HAP-1 (cell line): ENCODE data around the gene CACNA2D2.

Experiments
- DNase-seq, 2 experiments: peaks; one replicate each; pipeline ENCODE4 v3.0.0-alpha.2; 2016 to 2020; ENCODE audit warnings: low spot score in 2 of 2
- H3K27me3 ChIP-seq: fragments of 250-450 bp; sonication (Bioruptor Pico); 2 replicates; pipeline ENCODE4 v1.5.1; 2020; ENCODE audit warnings: low read depth, mild to moderate bottlenecking, moderate library complexity
- H3K36me3 ChIP-seq: fragments of 250-450 bp; sonication (Bioruptor Pico); replicated peaks from 2 replicates; pipeline ENCODE4 v1.5.1; 2020; ENCODE audit warnings: mild to moderate bottlenecking
- H3K4me1 ChIP-seq: fragments of 250-450 bp; sonication (Bioruptor Pico); 2 replicates; pipeline ENCODE4 v1.5.1; 2020; ENCODE audit warnings: mild to moderate bottlenecking
- H3K4me3 ChIP-seq: fragments of 250-450 bp; sonication (Bioruptor Pico); 2 replicates; pipeline ENCODE4 v1.5.1; 2020; ENCODE audit warnings: mild to moderate bottlenecking, moderate library complexity
- H3K9me3 ChIP-seq: fragments of 250-450 bp; sonication (Bioruptor Pico); 2 replicates; pipeline ENCODE4 v1.5.1; 2020; ENCODE audit warnings: mild to moderate bottlenecking, moderate library complexity
- in situ Hi-C: fragments of 300-500 bp; cut with MboI; formaldehyde crosslinking; loops from 3 replicates; pipeline ENCODE4 v1.14.3; 2020; ENCODE audit warnings: low sequenced_read_pairs, inconsistent platforms, mixed read lengths

Gene CACNA2D2

GRCh38 chr3:50495609-50496423, 7.6 kb downstream of the CACNA2D2 start:
- Histone ChIP-seq H3K4me1 (peaks cover 17% of the 10 kb centered on the region), H3K36me3 (no peaks in the 10 kb centered on the region), H3K9me3 (no peaks in the 10 kb centered on the region), H3K27me3 (no peaks in the 10 kb centered on the region), H3K4me3 (no peak overlapping the region)
- in situ Hi-C loops: no loop called here
- DNase-seq: peak; percentile 15 to 40

DNA sequence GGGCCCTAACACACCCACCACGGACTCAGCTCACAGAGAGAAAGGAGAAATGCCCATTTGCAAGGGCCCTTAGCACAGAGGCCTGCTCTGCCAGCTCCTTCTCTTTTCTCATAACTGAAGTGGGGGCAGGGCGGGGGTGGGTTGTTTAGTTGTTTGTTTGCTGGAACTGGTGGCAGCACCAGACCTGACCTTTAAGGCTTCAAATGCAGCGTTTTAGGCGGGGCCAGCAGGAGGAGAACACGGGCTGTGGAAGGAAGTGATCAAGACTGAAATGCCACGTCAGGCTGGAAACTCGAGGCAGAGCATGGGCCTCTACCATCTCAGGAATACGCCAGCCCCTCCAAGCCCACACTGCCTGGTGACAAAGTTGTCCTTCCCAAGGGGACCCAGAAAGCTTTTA, 9.3 kb downstream of the CACNA2D2 start:
- Histone ChIP-seq H3K4me1 (peaks cover 17% of the 10 kb centered on the region), H3K36me3 (no peaks in the 10 kb centered on the region), H3K4me3 (no peak overlapping the region), H3K9me3 (no peaks in the 10 kb centered on the region), H3K27me3 (no peaks in the 10 kb centered on the region)
- in situ Hi-C loops: no loop called here
- no peak for DNase-seq

DNA sequence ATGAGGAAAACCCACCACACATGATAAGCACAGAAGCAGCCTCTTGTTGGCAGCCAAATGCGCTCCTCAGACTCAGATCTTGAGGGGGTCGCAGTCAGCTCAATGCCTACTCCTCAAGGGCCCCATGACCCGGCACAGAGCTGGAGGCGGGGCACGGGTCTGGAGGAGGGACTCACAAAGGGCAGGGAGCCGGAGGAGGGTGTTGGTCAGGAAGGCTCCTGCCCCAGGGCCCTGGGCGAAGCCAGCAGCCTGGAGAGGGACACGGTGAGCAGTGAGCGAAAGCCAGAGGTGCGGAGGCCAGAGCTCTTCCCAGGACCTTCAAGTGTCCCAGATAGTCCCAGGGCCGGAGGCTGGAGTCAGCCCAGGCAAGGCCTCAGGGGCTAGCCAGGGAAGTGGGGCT, 9.8 kb downstream of the CACNA2D2 start:
- in situ Hi-C loops: no loop called here
- no peak overlapping the region for H3K4me3 ChIP-seq
- H3K9me3 ChIP-seq: no peaks in the 10 kb centered on the region
- DNase-seq: no peak
- H3K36me3 ChIP-seq: no peaks in the 10 kb centered on the region
- no peaks in the 10 kb centered on the region for H3K27me3 ChIP-seq
- peaks cover 17% of the 10 kb centered on the region for H3K4me1 ChIP-seq

DNA sequence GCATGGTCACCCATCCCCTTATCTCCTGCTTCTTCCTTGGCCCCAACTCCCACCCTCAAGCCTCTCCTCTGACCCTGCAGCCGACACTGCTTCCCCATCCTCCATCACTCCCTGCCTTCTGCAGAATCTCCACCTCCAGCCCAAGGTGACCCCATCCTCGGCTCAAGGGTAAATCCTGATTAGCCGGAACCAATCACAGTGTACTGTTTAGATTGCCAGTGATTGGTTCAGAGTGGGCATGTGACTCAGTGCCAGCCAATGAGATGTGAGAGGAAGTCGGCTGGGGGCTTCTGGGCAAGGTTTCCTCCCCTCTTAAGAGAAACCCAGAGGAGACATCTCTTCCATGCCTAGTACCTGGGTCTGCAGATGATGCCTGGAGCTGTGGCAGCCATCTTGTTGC, 10.3 kb downstream of the CACNA2D2 start:
- Histone ChIP-seq H3K27me3 (no peaks in the 10 kb centered on the region), H3K36me3 (no peaks in the 10 kb centered on the region), H3K9me3 (no peaks in the 10 kb centered on the region), H3K4me3 (no peak overlapping the region), H3K4me1 (peaks cover 17% of the 10 kb centered on the region)
- DNase-seq: no peak
- in situ Hi-C loops: no loop called here

DNA sequence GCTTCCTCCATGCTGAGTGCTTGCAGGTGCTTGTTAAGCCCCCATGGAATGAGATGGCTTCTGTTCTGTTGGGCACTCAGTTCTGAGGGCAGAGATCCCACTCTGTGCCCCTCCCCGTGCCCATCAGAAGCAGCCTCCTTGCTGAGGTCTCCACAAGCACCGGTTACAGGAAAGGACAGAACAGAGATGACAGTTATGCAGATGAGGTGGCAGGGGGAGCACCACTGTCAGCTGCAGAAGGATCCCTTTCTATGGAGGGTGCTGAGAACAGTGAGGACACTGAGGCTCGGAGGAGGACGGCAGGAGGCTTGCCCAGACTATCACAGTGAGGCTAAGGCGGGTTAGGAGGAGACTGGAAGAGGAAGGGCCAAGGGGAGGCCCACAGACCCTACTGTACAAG, 12.4 kb downstream of the CACNA2D2 start:
- no peak overlapping the region for H3K4me3 ChIP-seq
- in situ Hi-C loops: no loop called here
- no peak for DNase-seq
- no peaks in the 10 kb centered on the region for H3K27me3 ChIP-seq
- H3K36me3 ChIP-seq: no peaks in the 10 kb centered on the region
- peaks cover 9% of the 10 kb centered on the region for H3K4me1 ChIP-seq
- H3K9me3 ChIP-seq: no peaks in the 10 kb centered on the region

GRCh38 chr3:50490424-50490823, 13.0 kb downstream of the CACNA2D2 start:
- H3K9me3 ChIP-seq: no peaks in the 10 kb centered on the region
- H3K4me3 ChIP-seq: no peak overlapping the region
- DNase-seq: no peak
- H3K36me3 ChIP-seq: no peaks in the 10 kb centered on the region
- in situ Hi-C loops: no loop called here
- no peaks in the 10 kb centered on the region for H3K27me3 ChIP-seq
- peaks cover 3% of the 10 kb centered on the region for H3K4me1 ChIP-seq

DNA sequence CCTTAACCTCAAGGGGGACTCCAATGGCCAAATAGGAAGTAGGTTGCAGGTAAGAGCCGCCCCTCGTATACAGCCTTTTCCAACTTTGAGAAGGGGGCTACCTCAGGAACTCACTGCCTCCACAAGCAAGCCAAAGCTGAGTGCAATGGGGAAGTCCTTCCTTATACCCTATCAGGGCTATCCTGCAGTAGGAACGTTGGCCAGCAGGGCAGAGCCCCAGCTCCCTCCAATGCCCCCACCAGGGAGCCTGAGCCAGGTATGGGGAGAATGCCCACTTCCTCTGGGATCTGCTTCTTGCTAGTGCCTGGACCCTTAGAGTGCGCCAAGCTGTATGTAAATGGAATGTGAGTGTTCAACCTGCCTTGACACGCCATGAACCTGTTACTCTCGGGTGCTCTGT, 16.3 kb downstream of the CACNA2D2 start:
- H3K36me3 ChIP-seq: no peaks in the 10 kb centered on the region
- no peak overlapping the region for H3K4me3 ChIP-seq
- H3K4me1 ChIP-seq: no peaks in the 10 kb centered on the region
- no peaks in the 10 kb centered on the region for H3K27me3 ChIP-seq
- in situ Hi-C loops: no loop called here
- no peak for DNase-seq
- no peaks in the 10 kb centered on the region for H3K9me3 ChIP-seq

GRCh38 chr3:50486219-50486888, 17.1 kb downstream of the CACNA2D2 start:
- no peak overlapping the region for H3K4me3 ChIP-seq
- no peaks in the 10 kb centered on the region for H3K27me3 ChIP-seq
- no peaks in the 10 kb centered on the region for H3K4me1 ChIP-seq
- H3K9me3 ChIP-seq: no peaks in the 10 kb centered on the region
- H3K36me3 ChIP-seq: no peaks in the 10 kb centered on the region
- in situ Hi-C loops: no loop called here
- no peak for DNase-seq

GRCh38 chr3:50484722-50485121, 18.7 kb downstream of the CACNA2D2 start:
- H3K36me3 ChIP-seq: no peaks in the 10 kb centered on the region
- H3K4me3 ChIP-seq: no peak overlapping the region
- DNase-seq: peak in 1 of 2 experiments; percentile 37
- no peaks in the 10 kb centered on the region for H3K4me1 ChIP-seq
- in situ Hi-C loops: no loop called here
- H3K27me3 ChIP-seq: no peaks in the 10 kb centered on the region
- H3K9me3 ChIP-seq: no peaks in the 10 kb centered on the region

- no peaks in the 10 kb centered on the region for H3K4me1 ChIP-seq
- H3K27me3 ChIP-seq: no peaks in the 10 kb centered on the region
- DNase-seq: no peak
- H3K36me3 ChIP-seq: no peaks in the 10 kb centered on the region
- H3K4me3 ChIP-seq: no peak overlapping the region
- no peaks in the 10 kb centered on the region for H3K9me3 ChIP-seq
- in situ Hi-C loops: no loop called here
These were observed 20.1 kb downstream of the CACNA2D2 start for GRCh38 chr3:50483374-50483773.

DNA sequence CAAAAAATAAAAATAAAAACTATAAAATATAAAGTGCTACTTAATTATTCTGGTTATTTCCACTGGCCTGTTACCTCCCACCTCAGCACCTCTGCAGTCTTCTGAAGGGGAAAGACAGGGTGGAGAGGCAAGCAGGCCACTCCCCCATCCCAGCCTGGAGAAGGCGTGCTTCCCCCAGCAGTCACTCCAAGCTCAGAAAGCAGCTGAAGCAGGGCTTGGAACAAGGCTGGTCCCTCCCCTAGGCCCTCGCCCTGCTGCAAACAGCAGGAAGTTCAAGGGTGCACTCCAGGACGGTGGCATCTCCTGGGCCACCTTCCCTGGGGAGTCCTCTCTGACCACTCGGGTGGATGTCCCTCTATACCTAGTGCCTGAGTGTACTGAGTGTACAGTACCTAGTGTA, 21.4 kb downstream of the CACNA2D2 start:
- H3K4me1 ChIP-seq: no peaks in the 10 kb centered on the region
- in situ Hi-C loops: no loop called here
- peak in 1 of 2 experiments; percentile 23 for DNase-seq
- no peaks in the 10 kb centered on the region for H3K27me3 ChIP-seq
- no peaks in the 10 kb centered on the region for H3K36me3 ChIP-seq
- no peaks in the 10 kb centered on the region for H3K9me3 ChIP-seq
- no peak overlapping the region for H3K4me3 ChIP-seq

- in situ Hi-C loops: no loop called here
- H3K27me3 ChIP-seq: no peaks in the 10 kb centered on the region
- DNase-seq: no peak
- no peaks in the 10 kb centered on the region for H3K4me1 ChIP-seq
- no peak overlapping the region for H3K4me3 ChIP-seq
- H3K36me3 ChIP-seq: no peaks in the 10 kb centered on the region
- H3K9me3 ChIP-seq: no peaks in the 10 kb centered on the region
These were observed 23.0 kb downstream of the CACNA2D2 start for GRCh38 chr3:50480471-50480870.

DNA sequence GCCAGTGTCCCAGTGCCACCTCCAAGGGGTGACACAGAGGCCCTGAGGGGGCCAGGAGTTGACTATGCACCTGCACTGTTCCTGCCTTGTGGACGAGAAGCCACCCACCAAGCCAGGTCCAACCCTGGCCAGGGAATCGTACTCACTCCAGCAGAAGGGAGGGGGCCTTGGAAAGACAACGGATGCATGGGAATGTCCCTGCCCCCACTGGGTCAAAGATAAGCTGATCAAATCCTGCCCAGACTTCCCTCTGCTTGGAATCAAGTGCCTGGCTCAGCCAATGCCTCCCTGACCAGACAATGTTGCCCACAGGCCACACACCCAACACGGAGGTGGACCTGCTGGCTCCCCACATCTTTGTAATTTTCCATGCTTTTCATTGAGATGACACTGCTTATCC, 23.9 kb downstream of the CACNA2D2 start:
- in situ Hi-C loops: no loop called here
- no peak for DNase-seq
- no peaks in the 10 kb centered on the region for H3K9me3 ChIP-seq
- no peak overlapping the region for H3K4me3 ChIP-seq
- H3K27me3 ChIP-seq: no peaks in the 10 kb centered on the region
- no peaks in the 10 kb centered on the region for H3K36me3 ChIP-seq
- no peaks in the 10 kb centered on the region for H3K4me1 ChIP-seq

- no peaks in the 10 kb centered on the region for H3K36me3 ChIP-seq
- no peak overlapping the region for H3K4me3 ChIP-seq
- no peak for DNase-seq
- no peaks in the 10 kb centered on the region for H3K4me1 ChIP-seq
- no peaks in the 10 kb centered on the region for H3K9me3 ChIP-seq
- H3K27me3 ChIP-seq: no peaks in the 10 kb centered on the region
- in situ Hi-C loops: no loop called here
These were observed 24.7 kb downstream of the CACNA2D2 start for GRCh38 chr3:50478671-50479260.
